ENCODE measurements around the gene ANO10. TPM values are rescaled to one million over a fixed set of nuclear protein-coding genes. Genes with fewer than 3 reads are reported as not detected.

The ANO10 gene
- total and polyA plus RNA-seq, 2 of the 8 experiments (the other 6 are each of a cell fraction or from before 2014, with no cell fraction given), result 38.0 to 53.2 TPM

- no peak overlapping the region for H2AK5ac ChIP-seq (ENCODE audit: low read depth, low read length)
- H2BK120ac ChIP-seq (replicated peaks; ENCODE audit: low read depth, low read length), result no peak overlapping the region
- no peak overlapping the region for H2BK5ac ChIP-seq (ENCODE audit: low read depth, low read length)
- H3K27me3 ChIP-seq (replicated peaks in 1 of 4; ENCODE audit: control insufficient read depth in 3 of 4, extremely low read depth in 1 of 4, insufficient read depth in 3 of 4, low read length in 3 of 4), result no peaks in the 10 kb centered on the region; a peak in 1 of 7 replicates
- H3K79me1 ChIP-seq (ENCODE audit: low read depth, low read length), result no peaks in the 10 kb centered on the region
- H3K27ac ChIP-seq (ENCODE audit: low read depth, low read length), result no peak overlapping the region
- peaks cover 0 to 12% (median 1%) of the 10 kb centered on the region in 4 experiments; a peak in 5 of 7 replicates for H3K4me1 ChIP-seq (replicated peaks in 1 of 4; ENCODE audit: control insufficient read depth in 3 of 4, insufficient read depth in 4 of 4, low read length in 3 of 4)
- no peaks in the 10 kb centered on the region for H3K79me2 ChIP-seq (ENCODE audit: control insufficient read depth in 1 of 2, insufficient read depth in 2 of 2, low read length in 2 of 2)
- H3K18ac ChIP-seq (ENCODE audit: extremely low read depth, low read length), result no peak overlapping the region
- no peak overlapping the region for H2BK15ac ChIP-seq (ENCODE audit: low read length)
- no peak for FAIRE-seq
- DNase-seq (ENCODE audit: low read depth in 1 of 2, low spot score in 2 of 2), result no peak
- H3K23me2 ChIP-seq (ENCODE audit: low read depth, low read length), result no peaks in the 10 kb centered on the region
- H3K4ac ChIP-seq (replicated peaks; ENCODE audit: insufficient read length, low read depth, low read length), result no peak overlapping the region
- no peak overlapping the region for H3K56ac ChIP-seq (replicated peaks; ENCODE audit: insufficient read length, low read depth, low read length)
- H4K91ac ChIP-seq (replicated peaks; ENCODE audit: insufficient read length, low read length), result no peak overlapping the region
- H2BK20ac ChIP-seq (ENCODE audit: low read length), result no peak overlapping the region
- no peak overlapping the region for H3K9ac ChIP-seq (replicated peaks in 1 of 4; ENCODE audit: extremely low read depth in 1 of 4, low read depth in 3 of 4, low read length in 3 of 4)
- peaks cover 2 to 22% (median 13%) of the 10 kb centered on the region in 4 experiments; a peak in 5 of 8 replicates for H3K36me3 ChIP-seq (ENCODE audit: control insufficient read depth in 2 of 4, insufficient read depth in 4 of 4, low read length in 3 of 4)
- H2BK12ac ChIP-seq (ENCODE audit: low read depth, low read length), result no peak overlapping the region
- no peaks in the 10 kb centered on the region for H3K9me3 ChIP-seq (ENCODE audit: insufficient read depth in 2 of 2, low read depth in 1 of 2, low read length in 1 of 2)
- no peak overlapping the region for H3K4me3 ChIP-seq (ENCODE audit: extremely low read depth in 1 of 4, insufficient read depth in 2 of 4, low read depth in 3 of 4, low read length in 4 of 4)
- H3K14ac ChIP-seq (ENCODE audit: insufficient read length), result no peak overlapping the region
- no peak overlapping the region for H3K23ac ChIP-seq (ENCODE audit: insufficient read length)
- no peak overlapping the region for H4K8ac ChIP-seq (ENCODE audit: extremely low read depth, insufficient read depth, low read length)
- ChIA-PET CTCF (ENCODE audit: partially characterized antibody) (interaction anchor here (0.6 to 2.1 kb wide), 4 partner anchors 13 to 205 kb away, joined by 3 to 5 read pairs (median 3); no protein-coding TSS in a partner anchor), POLR2A (ENCODE audit: partially characterized antibody) (interaction anchor here (0.9 to 1.4 kb wide), 2 partner anchors 14 to 59 kb away, joined by 4 read pairs; partner anchors contain the start of gene SNRK)
- WGBS, 2 experiments (ENCODE audit: extremely low coverage in 1 of 2, insufficient coverage in 1 of 2, insufficient read length in 1 of 2, insufficient replicate concordance in 2 of 2, low coverage in 1 of 2, low lambda C conversion rate in 2 of 2, missing lambda C conversion rate in 1 of 2), result 85% methylated on average over 4 of the region's 4 CpGs; no CpG with 5 or more reads in 1 of the 2 experiments
- no peaks in the 10 kb centered on the region for H4K20me1 ChIP-seq (replicated peaks in 1 of 2; ENCODE audit: control insufficient read depth in 1 of 2, insufficient read depth in 2 of 2, low read length in 2 of 2)
- H3K4me2 ChIP-seq (ENCODE audit: insufficient read depth in 1 of 2, low read depth in 2 of 2, low read length in 2 of 2), result no peak overlapping the region
- H2AFZ ChIP-seq (ENCODE audit: low read length), result no peak overlapping the region
- no peak overlapping the region for H4K5ac ChIP-seq (ENCODE audit: insufficient read length, low read depth, low read length)
- no peak for TF ChIP-seq RBBP5 (IDR thresholded peaks at IDR 0.05; ENCODE audit: borderline replicate concordance, low read depth, low read length)
- no peak for TF ChIP-seq RXRA (IDR thresholded peaks at IDR 0.05; ENCODE audit: insufficient read depth, low read depth, low read length)
- no peak for TF ChIP-seq KDM5A (IDR thresholded peaks at IDR 0.05; ENCODE audit: low read length)
- TF ChIP-seq EP300 (IDR thresholded peaks at IDR 0.05; ENCODE audit: borderline replicate concordance in 1 of 2, low read depth in 2 of 2, low read length in 2 of 2), result no peak
- no peak for TF ChIP-seq EZH2 (IDR thresholded peaks at IDR 0.05; ENCODE audit: low read depth, low read length, severe bottlenecking)
- TF ChIP-seq POU5F1 (IDR thresholded peaks at IDR 0.05; ENCODE audit: low read depth, low read length), result no peak
- no peak for TF ChIP-seq E2F6 (IDR thresholded peaks at IDR 0.05)
Measured at GRCh38 chr3:43345246-43345645, 276.6 kb downstream of the ANO10 start.

Data from H1 (cell line).